Adrenal gland (tissue), 12 donors: Measurements from ENCODE around the gene MARK3. TPM values are rescaled to one million over a fixed set of nuclear protein-coding genes. Genes with fewer than 3 reads are reported as not detected.
A peak's percentile ranks its signal among the peaks of the same experiment; 100 is the strongest.

Experiments used
- DNase-seq, 7 donors: peaks; one replicate each; pipeline ENCODE4 v3.0.0-alpha.2; 2019 to 2020
- H3K27ac ChIP-seq, 5 donors: fragments of 200-600 bp; sonication (generic) in 4 of 5; 1 replicate in 3 of 5; 2 replicates in 2 of 5; pipeline versions ENCODE4 v1.5.1 to v1.8.0; 2016 to 2020; ENCODE audit warnings: mild to moderate bottlenecking in 1 of 5
- H3K27me3 ChIP-seq: fragments of 200-600 bp; 2 replicates; pipeline ENCODE4 v1.8.0; 2021
- H3K36me3 ChIP-seq, 2 donors: fragments of 200-600 bp; replicated peaks in 1 of 2; 1 replicate in 1 of 2; 2 replicates in 1 of 2; pipeline versions ENCODE4 v1.5.1 to v1.8.0; 2018 to 2022
- H3K4me1 ChIP-seq, 2 donors: fragments of 200-600 bp; replicated peaks in 1 of 2; 1 replicate in 1 of 2; 2 replicates in 1 of 2; pipeline versions ENCODE4 v1.5.1 to v1.8.0; 2018 to 2021
- H3K4me3 ChIP-seq, 4 donors: fragments of 200-600 bp; sonication (generic) in 3 of 4; one replicate each; pipeline ENCODE4 v1.5.1; 2016 to 2018
- H3K9me3 ChIP-seq, 3 donors: fragments of 200-600 bp; sonication (generic) in 1 of 3; replicated peaks in 1 of 3; 1 replicate in 2 of 3; 2 replicates in 1 of 3; pipeline versions ENCODE4 v1.5.1 to v1.8.0; 2016 to 2021
- POLR2A ChIP-seq, 2 donors: fragments of 450-650 bp; IDR thresholded peaks; one replicate each; pipeline ENCODE4 v1.6.1; 2017; ENCODE audit warnings: antibody characterized with exemption in 2 of 2, mild to moderate bottlenecking in 2 of 2, moderate library complexity in 1 of 2
- WGBS, 4 donors: extraction: QIAGEN DNeasy Blood & Tissue Kit in 2 of 4; methylation state at CpG; one replicate each; pipeline versions ENCODE4 v1.1.5 to v1.1.7; 2013 to 2017; 5-methylcytosine and 5-hydroxymethylcytosine counted together
- intact Hi-C, 2 donors: fragments of 100-400 bp; cut with DNase I; formaldehyde crosslinking; loops; one replicate each; pipeline versions ENCODE4 v1.14.1 to v1.15.0; 2022 to 2023
- polyA plus RNA-seq, 3 donors: library from polyadenylated mRNA; stranded (reverse); fragments of 200-250 nt in 2 of 3; fragments of 350-450 nt in 1 of 3; fragmentation: Illumina TruSeq in 1 of 3; extraction: RNeasy Lipid Tissue Mini Kit (QIAGEN cat#74804) in 1 of 3; gene quantifications; one replicate each; pipeline ENCODE4 v1.2.3, GENCODE V29; 2013 to 2014
- total RNA-seq, 9 donors: library from RNA; depleted of rRNA in 4 of 9; stranded (reverse); fragments of >200 nt in 4 of 9; fragments of 120-200 nt in 1 of 9; fragmentation: NEBNext Ultra II Directional in 1 of 9; extraction: Animal tissue kit (Norgen Biotek cat#: 25700) in 1 of 9; gene quantifications; one replicate each; pipeline versions ENCODE4 v1.1.0 to v1.2.4, GENCODE V29; 2013 to 2023
- TF ChIP-seq, protein P1 (sequence below), 6 experiments: fragments of 450-650 bp in 4 of 6; fragments of 200-600 bp in 2 of 6; sonication (generic) in 1 of 6; IDR thresholded peaks; 1 replicate in 5 of 6; 2 replicates in 1 of 6; pipeline versions ENCODE4 v1.5.1 to v1.8.0; 2016 to 2021; ENCODE audit warnings: antibody characterized with exemption in 6 of 6, mild to moderate bottlenecking in 2 of 6, moderate library complexity in 1 of 6
- donor health status: healthy with polysubstance abuse.
- donor health status: Bipolar disorder and iron deficiency.
- donor health status: DM: yes; HTN: yes; CAD: no.
- donor health status: DM: no; HTN: no; CAD: no.
- donor health status: DM: no; HTN: no; CAD: no.
- donor health status: DM: yes; HTN: yes; CAD: no.

MARK3 gene
- total and polyA plus RNA-seq, 12 donors = 73.1 to 233 (median 94.6) TPM

DNA sequence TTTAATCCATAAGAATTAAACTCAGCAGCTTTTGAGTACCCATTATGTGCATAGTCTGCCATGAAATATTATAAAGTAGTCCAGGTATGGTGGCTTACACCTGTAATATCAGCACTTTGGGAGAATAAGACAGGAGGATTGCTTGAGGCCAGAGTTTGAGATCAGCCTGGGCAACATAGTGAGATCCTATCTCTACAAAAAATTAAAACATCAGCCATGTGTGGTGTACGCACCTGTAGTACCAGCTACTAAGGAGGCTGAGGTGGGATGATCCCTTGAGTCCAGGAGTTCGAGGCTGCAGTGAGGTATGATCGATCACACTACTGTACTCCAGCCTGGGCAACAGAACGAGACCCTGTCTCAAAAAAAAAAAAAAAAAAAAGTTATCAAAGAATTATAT is 15.3 kb downstream of the MARK3 start:
- DNase-seq = no peak
- Histone ChIP-seq H3K4me3 (no peak overlapping the region), H3K9me3 (no peaks in the 10 kb centered on the region), H3K4me1 (peaks cover 62 to 86% of the 10 kb centered on the region in 2 donors), H3K27me3 (no peaks in the 10 kb centered on the region), H3K36me3 (peaks cover 0 to 5% of the 10 kb centered on the region in 2 donors), H3K27ac (peak overlapping the region in 3 of 5 donors; percentile 10 to 73 (median 65))
- WGBS, 4 donors = 70 to 100% (median 90%) methylated on average over 1 to 4 of the region's 4 CpGs
- TF ChIP-seq, protein P1, sequence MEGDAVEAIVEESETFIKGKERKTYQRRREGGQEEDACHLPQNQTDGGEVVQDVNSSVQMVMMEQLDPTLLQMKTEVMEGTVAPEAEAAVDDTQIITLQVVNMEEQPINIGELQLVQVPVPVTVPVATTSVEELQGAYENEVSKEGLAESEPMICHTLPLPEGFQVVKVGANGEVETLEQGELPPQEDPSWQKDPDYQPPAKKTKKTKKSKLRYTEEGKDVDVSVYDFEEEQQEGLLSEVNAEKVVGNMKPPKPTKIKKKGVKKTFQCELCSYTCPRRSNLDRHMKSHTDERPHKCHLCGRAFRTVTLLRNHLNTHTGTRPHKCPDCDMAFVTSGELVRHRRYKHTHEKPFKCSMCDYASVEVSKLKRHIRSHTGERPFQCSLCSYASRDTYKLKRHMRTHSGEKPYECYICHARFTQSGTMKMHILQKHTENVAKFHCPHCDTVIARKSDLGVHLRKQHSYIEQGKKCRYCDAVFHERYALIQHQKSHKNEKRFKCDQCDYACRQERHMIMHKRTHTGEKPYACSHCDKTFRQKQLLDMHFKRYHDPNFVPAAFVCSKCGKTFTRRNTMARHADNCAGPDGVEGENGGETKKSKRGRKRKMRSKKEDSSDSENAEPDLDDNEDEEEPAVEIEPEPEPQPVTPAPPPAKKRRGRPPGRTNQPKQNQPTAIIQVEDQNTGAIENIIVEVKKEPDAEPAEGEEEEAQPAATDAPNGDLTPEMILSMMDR (IDR thresholded peaks at IDR 0.05) = no peak
- TF ChIP-seq POLR2A (IDR thresholded peaks at IDR 0.05) = no peak
- intact Hi-C loops = no loop called here

DNA sequence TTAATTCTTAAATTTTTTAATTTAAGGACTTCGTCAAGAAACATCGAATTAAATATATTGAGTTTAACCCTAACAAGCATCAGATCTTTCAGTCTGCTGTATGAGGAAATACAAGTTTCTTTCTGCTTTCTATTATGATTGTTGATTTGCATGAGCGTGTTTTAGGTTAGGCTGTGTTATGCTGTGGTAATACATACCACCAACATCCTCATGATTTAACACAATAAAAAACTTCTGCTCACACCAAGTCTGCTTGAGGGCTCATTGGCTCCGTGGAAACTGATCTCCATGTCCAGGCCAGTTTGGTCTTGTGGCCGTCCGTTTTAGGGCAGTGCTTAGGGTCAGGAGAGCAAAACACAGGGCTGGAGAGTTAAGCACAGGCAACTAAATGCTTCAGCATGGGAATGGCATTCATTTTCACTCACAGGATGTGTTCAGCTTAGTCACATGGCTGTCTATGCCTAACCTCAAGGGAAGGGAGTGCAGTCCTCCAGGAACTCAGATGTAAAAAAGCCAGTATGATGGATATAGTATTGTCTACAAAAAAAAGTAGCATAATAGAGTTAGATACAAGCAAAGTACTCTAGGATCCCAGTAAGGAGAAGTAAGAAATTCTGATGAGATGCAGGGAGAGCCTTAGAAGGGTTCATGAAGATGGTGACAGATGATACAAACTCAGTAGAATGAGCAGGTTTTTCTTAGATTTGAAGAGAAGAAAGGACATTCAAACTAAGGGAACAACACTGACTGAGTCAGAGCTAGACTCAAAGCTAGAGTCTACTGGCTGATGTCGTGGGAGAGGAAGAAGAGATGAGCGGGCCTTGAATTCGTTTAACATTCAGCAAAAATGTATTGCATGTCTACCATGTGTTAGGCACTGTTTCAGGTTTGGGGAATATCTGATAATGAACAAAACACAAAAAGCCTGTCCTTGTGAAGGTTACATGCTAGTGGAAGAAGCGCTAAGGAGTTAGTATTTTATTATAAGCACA is 16.3 kb downstream of the MARK3 start:
- Histone ChIP-seq H3K4me3 (peak overlapping the region in 1 of 4 donors; percentile 2), H3K27me3 (no peaks in the 10 kb centered on the region), H3K9me3 (no peaks in the 10 kb centered on the region), H3K27ac (peak overlapping the region; percentile 19 to 73 (median 43)), H3K36me3 (peaks cover 0 to 14% of the 10 kb centered on the region in 2 donors), H3K4me1 (peaks cover 54 to 76% of the 10 kb centered on the region in 2 donors)
- intact Hi-C loops = no loop called here
- no peak for DNase-seq
- TF ChIP-seq POLR2A (IDR thresholded peaks at IDR 0.05) = no peak
- 56 to 61% (median 59%) methylated on average over 10 of the region's 10 CpGs for WGBS, 4 donors

DNA sequence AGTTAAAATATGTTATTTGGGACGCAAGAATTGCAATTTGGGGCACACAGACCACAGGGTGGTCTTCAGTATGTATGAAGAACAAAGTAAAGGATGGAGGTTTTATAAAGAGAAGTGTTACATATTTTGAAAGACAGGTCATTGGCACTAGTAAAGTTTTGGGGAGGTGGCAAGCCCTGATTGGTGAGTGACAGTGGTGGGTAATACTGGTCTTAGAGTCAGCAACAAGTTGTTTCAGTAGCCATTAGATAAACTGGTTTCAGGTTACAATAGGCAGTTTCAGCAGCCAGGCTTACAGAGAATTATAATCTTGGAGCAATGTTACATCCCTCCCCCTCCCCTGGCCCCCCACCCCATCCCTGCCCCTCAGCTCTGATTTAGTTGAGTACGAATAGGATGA is 17.5 kb downstream of the MARK3 start:
- H3K27me3 ChIP-seq = no peaks in the 10 kb centered on the region
- no peaks in the 10 kb centered on the region for H3K9me3 ChIP-seq
- peaks cover 50 to 75% of the 10 kb centered on the region in 2 donors for H3K4me1 ChIP-seq
- H3K36me3 ChIP-seq = peaks cover 0 to 19% of the 10 kb centered on the region in 2 donors
- 63 to 73% (median 70%) methylated on average over 2 of the region's 2 CpGs for WGBS, 4 donors
- intact Hi-C loops = no loop called here
- TF ChIP-seq, protein P1 (IDR thresholded peaks at IDR 0.05) = no peak
- TF ChIP-seq POLR2A (IDR thresholded peaks at IDR 0.05) = no peak
- no peak for DNase-seq
- peak overlapping the region in 2 of 5 donors; percentile 6 to 58 for H3K27ac ChIP-seq
- no peak overlapping the region for H3K4me3 ChIP-seq

DNA sequence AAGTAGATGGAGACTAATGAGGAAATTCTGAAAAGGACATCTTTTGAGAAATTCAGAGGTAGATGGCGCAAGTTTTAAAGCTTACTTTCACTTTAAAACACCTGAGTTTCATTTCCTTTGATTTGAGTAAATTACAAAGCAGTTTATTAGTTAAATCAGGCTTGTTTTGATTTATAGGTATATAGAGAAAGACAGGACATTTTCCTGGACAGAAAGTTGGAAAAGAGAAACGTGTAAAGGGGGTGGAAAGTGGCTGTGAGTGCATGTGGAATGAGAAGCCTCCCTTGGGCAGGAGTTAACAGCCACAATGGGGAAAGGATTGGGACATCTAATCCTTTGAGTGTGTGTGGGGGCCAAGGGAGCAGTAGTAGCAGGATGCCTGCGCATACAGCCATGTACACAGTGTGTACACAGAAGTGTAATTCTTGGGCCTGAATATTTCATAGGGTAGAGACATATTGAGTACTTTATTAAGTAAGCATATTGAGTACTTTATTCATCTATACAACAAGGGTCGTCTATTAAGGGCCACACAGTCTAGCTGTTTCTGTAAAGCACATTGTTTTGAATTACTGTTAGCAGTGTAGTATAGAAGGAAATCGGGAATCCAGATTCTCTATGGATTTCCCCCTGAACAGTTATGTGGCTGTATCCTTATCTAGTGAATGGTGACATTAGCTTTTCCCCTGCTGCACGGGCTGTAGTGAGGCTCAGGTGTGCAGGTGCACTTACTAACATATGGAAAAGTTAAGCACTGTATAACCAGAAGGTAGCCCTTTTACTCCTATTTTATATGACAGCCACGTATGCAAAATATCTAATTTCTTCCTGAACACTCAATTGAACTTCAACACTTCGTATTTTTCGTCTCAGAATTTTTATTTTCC is 19.1 kb downstream of the MARK3 start:
- peaks cover 53 to 75% of the 10 kb centered on the region in 2 donors for H3K4me1 ChIP-seq
- no peaks in the 10 kb centered on the region for H3K9me3 ChIP-seq
- H3K27ac ChIP-seq = peak overlapping the region in 4 of 5 donors; percentile 1 to 80 (median 74)
- no peak for TF ChIP-seq POLR2A (IDR thresholded peaks at IDR 0.05)
- TF ChIP-seq, protein P1 (IDR thresholded peaks at IDR 0.05) = no peak
- H3K4me3 ChIP-seq = peak overlapping the region in 1 of 4 donors; percentile 12
- intact Hi-C loops = no loop called here
- H3K27me3 ChIP-seq = no peaks in the 10 kb centered on the region
- DNase-seq = no peak
- 54 to 57% (median 56%) methylated on average over 9 of the region's 9 CpGs for WGBS, 4 donors
- H3K36me3 ChIP-seq = peaks cover 0 to 19% of the 10 kb centered on the region in 2 donors
